GM23338 (cell line): ENCODE results near the gene NUB1.

Experiments
- EZH2 ChIP-seq: fragments of 200-600 bp; sonication (generic); IDR thresholded peaks from one replicate; pipeline ENCODE4 v1.8.0; 2017; ENCODE audit warnings: antibody characterized with exemption, mild to moderate bottlenecking, low read depth; ENCODE audit not compliant: unreplicated experiment
- NANOG ChIP-seq: IDR thresholded peaks from 2 replicates; pipeline ENCODE4 v1.6.1; 2016; ENCODE audit warnings: antibody characterized with exemption, borderline replicate concordance
- TF ChIP-seq, protein P1 (sequence below), 2 experiments: fragments of 200-600 bp in 1 of 2; sonication (generic) in 1 of 2; conservative IDR thresholded peaks; 2 replicates each; pipeline versions ENCODE4 v1.5.1 to v1.6.1; 2016 to 2017; ENCODE audit warnings: antibody characterized with exemption in 2 of 2, low read depth in 2 of 2, mild to moderate bottlenecking in 2 of 2, moderate library complexity in 1 of 2

DNA sequence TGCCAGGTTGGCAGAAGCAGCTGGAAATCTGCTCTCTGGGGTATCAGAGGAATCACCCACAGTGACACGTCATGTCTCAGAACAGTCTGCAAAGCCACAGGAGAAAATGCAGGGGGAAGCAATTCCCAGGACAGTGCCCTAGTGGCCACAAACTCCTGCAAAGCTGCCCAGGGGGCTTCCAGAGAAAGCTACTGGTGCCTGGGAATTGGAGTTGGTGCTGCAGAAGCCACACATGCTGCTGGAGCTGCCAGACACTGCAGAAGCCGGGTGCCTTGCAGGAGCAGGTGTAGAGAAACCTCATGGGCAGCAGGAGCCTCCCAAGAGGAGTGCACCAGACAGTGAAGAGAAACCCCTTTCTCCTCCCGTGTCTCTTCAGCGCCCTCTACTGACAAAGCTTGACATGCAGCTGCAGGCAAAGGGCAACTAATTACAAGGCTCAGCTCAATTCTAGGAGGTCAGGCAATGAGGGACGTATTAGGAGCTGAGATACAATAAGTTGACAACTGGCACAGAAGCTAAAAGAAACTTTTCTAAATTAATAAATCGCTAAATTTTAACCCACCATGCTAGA, 30.2 kb upstream of the NUB1 start:
- TF ChIP-seq, protein P1, sequence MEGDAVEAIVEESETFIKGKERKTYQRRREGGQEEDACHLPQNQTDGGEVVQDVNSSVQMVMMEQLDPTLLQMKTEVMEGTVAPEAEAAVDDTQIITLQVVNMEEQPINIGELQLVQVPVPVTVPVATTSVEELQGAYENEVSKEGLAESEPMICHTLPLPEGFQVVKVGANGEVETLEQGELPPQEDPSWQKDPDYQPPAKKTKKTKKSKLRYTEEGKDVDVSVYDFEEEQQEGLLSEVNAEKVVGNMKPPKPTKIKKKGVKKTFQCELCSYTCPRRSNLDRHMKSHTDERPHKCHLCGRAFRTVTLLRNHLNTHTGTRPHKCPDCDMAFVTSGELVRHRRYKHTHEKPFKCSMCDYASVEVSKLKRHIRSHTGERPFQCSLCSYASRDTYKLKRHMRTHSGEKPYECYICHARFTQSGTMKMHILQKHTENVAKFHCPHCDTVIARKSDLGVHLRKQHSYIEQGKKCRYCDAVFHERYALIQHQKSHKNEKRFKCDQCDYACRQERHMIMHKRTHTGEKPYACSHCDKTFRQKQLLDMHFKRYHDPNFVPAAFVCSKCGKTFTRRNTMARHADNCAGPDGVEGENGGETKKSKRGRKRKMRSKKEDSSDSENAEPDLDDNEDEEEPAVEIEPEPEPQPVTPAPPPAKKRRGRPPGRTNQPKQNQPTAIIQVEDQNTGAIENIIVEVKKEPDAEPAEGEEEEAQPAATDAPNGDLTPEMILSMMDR (conservative IDR thresholded peaks at IDR 0.05; ENCODE audit: low read depth in 2 of 2): peak; percentile 57 to 70
- TF ChIP-seq NANOG: no peak
- no peak for TF ChIP-seq EZH2
